HepG2 (cell line): Measurements from ENCODE around the gene FAM83G. TPM values are rescaled to one million over a fixed set of nuclear protein-coding genes. Genes with fewer than 3 reads are reported as not detected.

ENCODE experiments used
- BRF2 ChIP-seq: sonication (generic); formaldehyde crosslinking; IDR thresholded peaks from 2 replicates; pipeline ENCODE4 v1.8.1; 2022; ENCODE audit warnings: mild to moderate bottlenecking, missing genetic modification reagents
- DMTF1 ChIP-seq: sonication (generic); formaldehyde crosslinking; IDR thresholded peaks from 2 replicates; pipeline ENCODE4 v1.4.0; 2020; ENCODE audit warnings: mild to moderate bottlenecking, missing genetic modification reagents
- DR1 ChIP-seq: sonication (generic); formaldehyde crosslinking; IDR thresholded peaks from 2 replicates; pipeline ENCODE4 v1.8.0; 2021; ENCODE audit warnings: mild to moderate bottlenecking, missing genetic modification reagents, inconsistent platforms
- GLMP ChIP-seq: sonication (generic); formaldehyde crosslinking; IDR thresholded peaks from 2 replicates; pipeline ENCODE4 v1.9.0; 2021; ENCODE audit warnings: missing genetic modification reagents, mild to moderate bottlenecking, borderline replicate concordance
- MYC ChIP-seq: sonication (generic); formaldehyde crosslinking; IDR thresholded peaks from 2 replicates; pipeline ENCODE4 v1.9.0; 2021; ENCODE audit warnings: missing genetic modification reagents, borderline replicate concordance
- PLRG1 ChIP-seq: fragments of 450-650 bp; conservative IDR thresholded peaks from 2 replicates; pipeline ENCODE4 v1.6.1; 2016
- SALL2 ChIP-seq: sonication (generic); formaldehyde crosslinking; IDR thresholded peaks from 2 replicates; pipeline ENCODE4 v1.8.1; 2023; ENCODE audit warnings: mild to moderate bottlenecking, missing genetic modification reagents, inconsistent platforms
- SKI ChIP-seq: fragments of 450-650 bp; IDR thresholded peaks from one replicate; pipeline ENCODE4 v1.6.1; 2018; ENCODE audit warnings: mild to moderate bottlenecking; ENCODE audit not compliant: partially characterized antibody
- TCF7L2 ChIP-seq: IDR thresholded peaks from 2 replicates; pipeline ENCODE4 v1.6.1; 2011; ENCODE audit warnings: mild to moderate bottlenecking, low read depth, low read length, moderate library complexity
- TFAP4 ChIP-seq: sonication (generic); IDR thresholded peaks from 2 replicates; pipeline ENCODE4 v1.6.1; 2016; ENCODE audit warnings: low read depth, borderline replicate concordance
- U2AF2 ChIP-seq: fragments of 200-400 bp; formaldehyde crosslinking; IDR thresholded peaks from 2 replicates; pipeline ENCODE4 v1.6.1; 2017; ENCODE audit warnings: low read depth, mild to moderate bottlenecking, low read length
- UBTF ChIP-seq: sonication (generic); formaldehyde crosslinking; IDR thresholded peaks from 2 replicates; pipeline ENCODE4 v1.4.0; 2020; ENCODE audit warnings: mild to moderate bottlenecking, missing genetic modification reagents
- ZBTB39 ChIP-seq: sonication (generic); formaldehyde crosslinking; IDR thresholded peaks from 2 replicates; pipeline ENCODE4 v1.5.0; 2020; ENCODE audit warnings: missing genetic modification reagents
- ZNF124 ChIP-seq: sonication (generic); formaldehyde crosslinking; IDR thresholded peaks from 2 replicates; pipeline ENCODE4 v1.4.0; 2020; ENCODE audit warnings: missing genetic modification reagents
- ZNF180 ChIP-seq: sonication (generic); formaldehyde crosslinking; IDR thresholded peaks from 2 replicates; pipeline ENCODE4 v1.4.0; 2020; ENCODE audit warnings: low read depth, missing genetic modification reagents, borderline replicate concordance
- ZNF292 ChIP-seq: sonication (generic); formaldehyde crosslinking; IDR thresholded peaks from 2 replicates; pipeline ENCODE4 v1.8.1; 2022; ENCODE audit warnings: mild to moderate bottlenecking, low read depth, missing genetic modification reagents, borderline replicate concordance
- ZNF709 ChIP-seq: sonication (generic); formaldehyde crosslinking; IDR thresholded peaks from 2 replicates; pipeline ENCODE4 v1.5.0; 2020; ENCODE audit warnings: mild to moderate bottlenecking, missing genetic modification reagents
- ZNF800 ChIP-seq: sonication (generic); formaldehyde crosslinking; IDR thresholded peaks from 2 replicates; pipeline ENCODE4 v1.4.0; 2020; ENCODE audit warnings: missing genetic modification reagents
- polyA plus RNA-seq, 8 experiments: library from polyadenylated mRNA; depleted of rRNA in 3 of 8; stranded (reverse) in 7 of 8; unstranded in 1 of 8; fragments of >200 nt; fragmentation: Illumina TruSeq in 4 of 8; extraction: Trizol in 4 of 8; gene quantifications; 2 replicates each; pipeline versions ENCODE4 v1.2.1 to v1.2.3, GENCODE V29; 2011 to 2016; ENCODE audit warnings: low read depth in 4 of 8, missing spikeins in 1 of 8, mixed read lengths in 1 of 8; ENCODE audit not compliant: insufficient read depth in 1 of 8
- total RNA-seq, 5 experiments: library from RNA; depleted of rRNA; stranded (reverse); fragments of >200 nt; fragmentation: Illumina TruSeq; extraction: Trizol; gene quantifications; 2 replicates each; pipeline ENCODE4 v1.2.3, GENCODE V29; 2016; ENCODE audit warnings: low read depth in 1 of 5

Gene FAM83G
- total and polyA plus RNA-seq, 2 of the 13 experiments (the other 11 are each of a cell fraction or from before 2014, with no cell fraction given) = 13.7 to 18.6 TPM

GRCh38 chr17:18981335-18981641 is 23.3 kb downstream of the FAM83G start (continued):
- TF ChIP-seq DMTF1 = no peak
- TF ChIP-seq DR1 (CRISPR knock-in tag) = no peak
- no peak for TF ChIP-seq TFAP4
- TF ChIP-seq BRF2 (CRISPR knock-in tag) = no peak
- TF ChIP-seq MYC = 0 out of 2 replicates have a peak, but pooled peaks have one; percentile 5
- TF ChIP-seq ZNF180 (CRISPR knock-in tag) = no peak
- no peak for TF ChIP-seq SALL2 (CRISPR knock-in tag)
- TF ChIP-seq ZNF800 (CRISPR knock-in tag) = 0 out of 2 replicates have a peak, but pooled peaks have one; percentile 4
- peak; percentile 2; the same call in 1 of the 2 replicates for TF ChIP-seq UBTF
- TF ChIP-seq GLMP (CRISPR knock-in tag) = no peak
- no peak for TF ChIP-seq ZNF292 (CRISPR knock-in tag)
- TF ChIP-seq PLRG1 = no peak
- TF ChIP-seq ZBTB39 (CRISPR knock-in tag) = 0 out of 2 replicates have a peak, but pooled peaks have one; percentile 29
- 0 out of 2 replicates have a peak, but pooled peaks have one; percentile 22 for TF ChIP-seq ZNF709
- TF ChIP-seq U2AF2 = no peak
- no peak for TF ChIP-seq SKI
- TF ChIP-seq TCF7L2 = no peak
- TF ChIP-seq ZNF124 (CRISPR knock-in tag) = no peak
